Left lung (tissue), 10 donors: Measurements from ENCODE around the gene GOLIM4. TPM values are rescaled to one million over a fixed set of nuclear protein-coding genes. Genes with fewer than 3 reads are reported as not detected.

Source experiments
- ATAC-seq: fragments of 200-7000 bp; cut with Tn5 transposase; one replicate; pipeline ENCODE4 v1.9.1; 2020; ENCODE audit warnings: moderate library complexity
- DNase-seq, 4 donors: peaks; one replicate each; pipeline ENCODE4 v3.0.0-alpha.2; 2013 to 2020
- H3K27ac ChIP-seq, 2 donors: fragments of 200-600 bp; sonication (generic) in 1 of 2; one replicate each; pipeline versions ENCODE4 v1.5.0 to v1.8.0; 2020 to 2021
- H3K27me3 ChIP-seq, 2 donors: fragments of 200-600 bp; sonication (generic) in 1 of 2; one replicate each; pipeline versions ENCODE4 v1.5.0 to v1.8.0; 2020 to 2021
- H3K36me3 ChIP-seq, 2 donors: fragments of 200-600 bp; sonication (generic) in 1 of 2; one replicate each; pipeline versions ENCODE4 v1.5.0 to v1.8.0; 2020 to 2021
- H3K4me1 ChIP-seq, 2 donors: fragments of 200-600 bp; one replicate each; pipeline ENCODE4 v1.8.0; 2021
- H3K4me3 ChIP-seq, 2 donors: fragments of 200-600 bp; sonication (generic) in 1 of 2; one replicate each; pipeline versions ENCODE4 v1.5.0 to v1.8.0; 2020 to 2021; ENCODE audit warnings: mild to moderate bottlenecking in 1 of 2
- H3K9me3 ChIP-seq, 2 donors: fragments of 200-600 bp; sonication (generic) in 1 of 2; one replicate each; pipeline versions ENCODE4 v1.5.0 to v1.8.0; 2020 to 2021
- intact Hi-C, 2 donors: fragments of 100-400 bp; cut with DNase I; formaldehyde crosslinking; loops; one replicate each; pipeline versions ENCODE4 v1.11.2 to v1.14.2; 2022
- polyA plus RNA-seq, 6 donors: library from polyadenylated mRNA; unstranded; fragments of 120-200 nt; gene quantifications; one replicate each; pipeline ENCODE4 v1.2.1, GENCODE V29; 2013; ENCODE audit not compliant: insufficient read length in 6 of 6
- total RNA-seq, 2 donors: library from RNA; stranded (reverse); fragmentation: NEBNext Ultra II Directional; extraction: Animal tissue kit (Norgen Biotek cat#: 25700); gene quantifications; one replicate each; pipeline ENCODE4 v1.2.1, GENCODE V29; 2021
- TF ChIP-seq, protein P1 (sequence below), 2 donors: fragments of 200-600 bp; sonication (generic) in 1 of 2; IDR thresholded peaks; one replicate each; pipeline versions ENCODE4 v1.5.0 to v1.8.0; 2021; ENCODE audit warnings: antibody characterized with exemption in 2 of 2
- donor health status: DM: no; HTN: yes; CAD: no.
- donor health status: DM: no; HTN: no; CAD: no.

Gene GOLIM4
- total and polyA plus RNA-seq, 8 donors, result 40.6 to 85.2 (median 73.2) TPM

DNA sequence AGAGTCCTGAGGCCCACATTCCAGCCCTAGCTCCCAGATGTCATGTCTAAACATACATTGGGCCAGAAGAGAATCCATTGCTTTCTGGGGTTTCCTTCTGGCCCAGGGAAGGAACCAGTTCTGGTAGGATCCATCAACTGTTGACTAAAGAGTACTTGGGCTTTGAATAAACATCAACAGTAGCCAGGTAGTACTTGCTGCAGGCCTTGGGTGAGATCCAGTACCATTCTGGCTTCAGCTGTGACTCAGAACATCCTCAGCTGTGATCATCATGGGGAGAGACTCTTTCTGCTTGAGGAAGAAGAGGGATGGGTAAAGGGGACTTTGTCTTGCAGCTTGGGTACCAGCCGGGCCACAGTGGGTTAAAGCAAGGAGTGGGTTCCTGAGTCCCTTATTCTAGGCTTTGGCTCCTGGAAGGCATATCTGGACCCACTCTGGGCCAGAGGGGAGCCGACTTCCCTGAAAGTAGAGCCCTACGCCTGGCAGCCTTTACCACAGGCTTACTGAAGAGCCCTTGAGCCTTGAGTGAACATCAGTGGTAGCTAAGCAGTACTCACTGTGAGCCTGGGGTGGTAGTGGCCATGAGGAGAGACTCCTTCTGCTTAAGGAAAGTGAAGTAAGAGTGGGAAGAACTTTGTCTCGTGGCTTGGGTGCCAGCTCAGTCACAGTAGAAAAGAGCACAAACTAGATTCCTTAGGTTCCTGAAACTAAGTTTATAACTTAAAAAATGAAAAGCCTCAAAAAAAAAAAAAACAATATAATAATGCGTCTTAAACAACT lies 128.3 kb downstream of the GOLIM4 start:
- TF ChIP-seq, protein P1, sequence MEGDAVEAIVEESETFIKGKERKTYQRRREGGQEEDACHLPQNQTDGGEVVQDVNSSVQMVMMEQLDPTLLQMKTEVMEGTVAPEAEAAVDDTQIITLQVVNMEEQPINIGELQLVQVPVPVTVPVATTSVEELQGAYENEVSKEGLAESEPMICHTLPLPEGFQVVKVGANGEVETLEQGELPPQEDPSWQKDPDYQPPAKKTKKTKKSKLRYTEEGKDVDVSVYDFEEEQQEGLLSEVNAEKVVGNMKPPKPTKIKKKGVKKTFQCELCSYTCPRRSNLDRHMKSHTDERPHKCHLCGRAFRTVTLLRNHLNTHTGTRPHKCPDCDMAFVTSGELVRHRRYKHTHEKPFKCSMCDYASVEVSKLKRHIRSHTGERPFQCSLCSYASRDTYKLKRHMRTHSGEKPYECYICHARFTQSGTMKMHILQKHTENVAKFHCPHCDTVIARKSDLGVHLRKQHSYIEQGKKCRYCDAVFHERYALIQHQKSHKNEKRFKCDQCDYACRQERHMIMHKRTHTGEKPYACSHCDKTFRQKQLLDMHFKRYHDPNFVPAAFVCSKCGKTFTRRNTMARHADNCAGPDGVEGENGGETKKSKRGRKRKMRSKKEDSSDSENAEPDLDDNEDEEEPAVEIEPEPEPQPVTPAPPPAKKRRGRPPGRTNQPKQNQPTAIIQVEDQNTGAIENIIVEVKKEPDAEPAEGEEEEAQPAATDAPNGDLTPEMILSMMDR (IDR thresholded peaks at IDR 0.05), result no peak
- DNase-seq, result peak in 1 of 4 donors; percentile 42
- Histone ChIP-seq H3K27ac (no peak overlapping the region), H3K36me3 (no peaks in the 10 kb centered on the region), H3K4me3 (no peak overlapping the region), H3K27me3 (no peaks in the 10 kb centered on the region), H3K4me1 (no peaks in the 10 kb centered on the region), H3K9me3 (no peaks in the 10 kb centered on the region)
- intact Hi-C loops, result no loop called here
- ATAC-seq, result peak; percentile 95
